Transverse colon (tissue), 4 donors: ENCODE results near the gene STK32C. TPM values are rescaled to one million over a fixed set of nuclear protein-coding genes. Genes with fewer than 3 reads are reported as not detected.

Experiments used
- DNase-seq: peaks from one replicate; pipeline ENCODE4 v3.0.0-alpha.2; 2019
- H3K27ac ChIP-seq, 4 donors: fragments of 200-600 bp; sonication (generic); 2 replicates each; pipeline ENCODE4 v1.5.1; 2016 to 2018; ENCODE audit warnings: inconsistent platforms in 4 of 4
- H3K27me3 ChIP-seq: fragments of 200-600 bp; sonication (generic); 2 replicates; pipeline ENCODE4 v1.5.1; 2017; ENCODE audit warnings: inconsistent platforms
- H3K36me3 ChIP-seq, 4 donors: fragments of 200-600 bp; sonication (generic); 2 replicates each; pipeline ENCODE4 v1.5.1; 2017 to 2019; ENCODE audit warnings: inconsistent platforms in 4 of 4
- H3K4me1 ChIP-seq, 4 donors: fragments of 200-600 bp; sonication (generic); 2 replicates each; pipeline ENCODE4 v1.5.1; 2017 to 2020; ENCODE audit warnings: inconsistent platforms in 4 of 4
- H3K4me3 ChIP-seq, 4 donors: fragments of 200-600 bp; sonication (generic); 1 replicate in 1 of 4; 2 replicates in 3 of 4; pipeline versions ENCODE4 v1.5.1 to v1.6.1; 2017 to 2019; ENCODE audit warnings: inconsistent platforms in 4 of 4
- H3K9me3 ChIP-seq, 2 donors: fragments of 200-600 bp; sonication (generic); 2 replicates each; pipeline ENCODE4 v1.5.1; 2017 to 2019; ENCODE audit warnings: inconsistent platforms in 2 of 2
- EP300 ChIP-seq: sonication (generic); formaldehyde crosslinking; IDR thresholded peaks from one replicate; pipeline ENCODE4 v1.6.1; 2017; ENCODE audit warnings: antibody characterized with exemption, low read depth
- POLR2A ChIP-seq: fragments of 450-650 bp; IDR thresholded peaks from one replicate; pipeline ENCODE4 v1.6.1; 2016; ENCODE audit warnings: antibody characterized with exemption, mild to moderate bottlenecking, moderate library complexity
- POLR2AphosphoS5 ChIP-seq, 3 donors: sonication (generic); formaldehyde crosslinking; IDR thresholded peaks; one replicate each; pipeline ENCODE4 v1.6.1; 2016; ENCODE audit warnings: antibody characterized with exemption in 3 of 3
- WGBS, 2 donors: methylation state at CpG; one replicate each; pipeline ENCODE4 v1.1.5; 2018; ENCODE audit warnings: low coverage in 1 of 2; 5-methylcytosine and 5-hydroxymethylcytosine counted together
- in situ Hi-C, 4 donors: fragments of 200-750 bp; cut with MboI; loops; one replicate each; pipeline versions ENCODE4 v1.15.0 to v1.15.1; 2017; ENCODE audit warnings: low sequenced_read_pairs in 3 of 4, low pct_ligation_motif_present in 1 of 4, low pct_unique_long_range_greater_than_20kb in 1 of 4
- intact Hi-C: fragments of 100-400 bp; cut with DNase I; formaldehyde crosslinking; loops from one replicate; pipeline ENCODE4 v1.15.1; 2023; ENCODE audit warnings: low total_unique reads
- total RNA-seq, 4 donors: library from RNA; depleted of rRNA; stranded (reverse); fragments of >200 nt; gene quantifications; one replicate each; pipeline ENCODE4 v1.1.0, GENCODE V29; 2016
- TF ChIP-seq, protein P1 (sequence below), 5 experiments: fragments of 200-600 bp in 3 of 5; fragments of 450-650 bp in 2 of 5; sonication (generic) in 3 of 5; IDR thresholded peaks; 1 replicate in 2 of 5; 2 replicates in 3 of 5; pipeline ENCODE4 v1.5.1; 2016 to 2017; ENCODE audit warnings: antibody characterized with exemption in 5 of 5, inconsistent platforms in 3 of 5, mild to moderate bottlenecking in 2 of 5, moderate library complexity in 1 of 5

The STK32C gene
- total RNA-seq, 4 donors from 2014 or later, result 2.2 to 7.8 (median 3.7) TPM; not detected in 1

DNA sequence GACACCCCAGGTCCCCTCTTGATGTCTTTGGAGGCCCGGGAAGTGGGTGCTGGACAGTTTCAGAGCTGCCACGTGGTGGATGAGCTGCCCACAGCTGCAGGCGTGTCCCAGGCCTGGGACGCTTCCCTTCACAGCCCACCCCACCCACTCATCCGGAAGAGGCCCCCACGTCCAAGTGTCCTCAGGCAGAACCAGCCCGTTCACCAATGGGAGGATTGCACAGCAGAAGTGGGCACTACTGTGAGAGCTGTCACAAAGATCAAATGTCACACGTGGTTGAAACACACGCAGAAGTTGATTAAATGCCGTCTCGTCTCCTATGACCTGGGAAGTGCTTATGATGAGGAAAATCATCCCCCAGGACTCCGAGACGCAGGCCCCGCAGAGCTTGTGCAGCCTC, 52.9 kb downstream of the STK32C start:
- no peak for TF ChIP-seq POLR2A
- intact Hi-C loops, result no loop called here
- no peaks in the 10 kb centered on the region for H3K27me3 ChIP-seq
- no peaks in the 10 kb centered on the region for H3K36me3 ChIP-seq
- no peaks in the 10 kb centered on the region for H3K9me3 ChIP-seq
- no peaks in the 10 kb centered on the region for H3K4me1 ChIP-seq
- DNase-seq, result no peak
- no peak overlapping the region for H3K4me3 ChIP-seq
- 72% methylated on average over 14 of the region's 14 CpGs; no CpG with 5 or more reads in 1 of the 2 donors for WGBS, 2 donors
- in situ Hi-C loops, result no loop called here
- no peak overlapping the region for H3K27ac ChIP-seq

DNA sequence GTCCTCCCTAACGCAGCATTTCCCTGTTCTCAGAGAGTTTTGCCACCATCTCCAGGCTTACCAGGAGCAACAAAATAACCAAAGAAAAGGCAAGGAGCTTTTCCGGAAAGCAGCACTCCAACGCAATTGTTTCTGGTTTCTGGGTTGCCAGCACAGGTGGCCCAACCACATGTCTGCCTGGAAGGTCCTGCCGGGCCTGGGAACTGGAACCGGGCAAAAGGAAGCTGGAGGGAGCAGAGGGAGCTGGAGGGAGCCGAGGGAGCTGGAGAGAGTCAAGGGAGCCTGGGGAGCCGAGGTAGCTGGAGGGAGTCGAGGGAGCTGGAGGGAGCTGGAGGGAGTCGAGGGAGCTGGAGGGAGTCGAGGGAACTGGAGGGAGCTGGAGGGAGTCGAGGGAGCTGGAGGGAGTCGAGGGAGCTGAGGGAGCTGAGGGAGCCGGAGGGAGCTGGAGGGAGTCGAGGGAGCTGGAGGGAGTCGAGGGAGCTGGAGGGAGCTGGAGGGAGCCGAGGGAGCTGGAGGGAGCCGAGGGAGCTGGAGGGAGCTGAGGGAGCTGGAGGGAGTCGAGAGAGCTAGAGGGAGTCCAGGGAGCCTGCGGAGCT, 54.6 kb downstream of the STK32C start:
- Histone ChIP-seq H3K36me3 (no peaks in the 10 kb centered on the region), H3K27ac (no peak overlapping the region), H3K4me3 (no peak overlapping the region), H3K4me1 (peaks cover 0 to 4% (median 2%) of the 10 kb centered on the region in 4 donors), H3K9me3 (no peaks in the 10 kb centered on the region), H3K27me3 (no peaks in the 10 kb centered on the region)
- 57% methylated on average over 14 to 19 of the region's 19 CpGs for WGBS, 2 donors
- in situ Hi-C loops (no loop called here), intact Hi-C loops (no loop called here)
- no peak for TF ChIP-seq POLR2A
- TF ChIP-seq EP300, result no peak
- TF ChIP-seq, protein P1, sequence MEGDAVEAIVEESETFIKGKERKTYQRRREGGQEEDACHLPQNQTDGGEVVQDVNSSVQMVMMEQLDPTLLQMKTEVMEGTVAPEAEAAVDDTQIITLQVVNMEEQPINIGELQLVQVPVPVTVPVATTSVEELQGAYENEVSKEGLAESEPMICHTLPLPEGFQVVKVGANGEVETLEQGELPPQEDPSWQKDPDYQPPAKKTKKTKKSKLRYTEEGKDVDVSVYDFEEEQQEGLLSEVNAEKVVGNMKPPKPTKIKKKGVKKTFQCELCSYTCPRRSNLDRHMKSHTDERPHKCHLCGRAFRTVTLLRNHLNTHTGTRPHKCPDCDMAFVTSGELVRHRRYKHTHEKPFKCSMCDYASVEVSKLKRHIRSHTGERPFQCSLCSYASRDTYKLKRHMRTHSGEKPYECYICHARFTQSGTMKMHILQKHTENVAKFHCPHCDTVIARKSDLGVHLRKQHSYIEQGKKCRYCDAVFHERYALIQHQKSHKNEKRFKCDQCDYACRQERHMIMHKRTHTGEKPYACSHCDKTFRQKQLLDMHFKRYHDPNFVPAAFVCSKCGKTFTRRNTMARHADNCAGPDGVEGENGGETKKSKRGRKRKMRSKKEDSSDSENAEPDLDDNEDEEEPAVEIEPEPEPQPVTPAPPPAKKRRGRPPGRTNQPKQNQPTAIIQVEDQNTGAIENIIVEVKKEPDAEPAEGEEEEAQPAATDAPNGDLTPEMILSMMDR (IDR thresholded peaks at IDR 0.05), result no peak
- no peak for TF ChIP-seq POLR2AphosphoS5 (IDR thresholded peaks at IDR 0.05)
- no peak for DNase-seq

DNA sequence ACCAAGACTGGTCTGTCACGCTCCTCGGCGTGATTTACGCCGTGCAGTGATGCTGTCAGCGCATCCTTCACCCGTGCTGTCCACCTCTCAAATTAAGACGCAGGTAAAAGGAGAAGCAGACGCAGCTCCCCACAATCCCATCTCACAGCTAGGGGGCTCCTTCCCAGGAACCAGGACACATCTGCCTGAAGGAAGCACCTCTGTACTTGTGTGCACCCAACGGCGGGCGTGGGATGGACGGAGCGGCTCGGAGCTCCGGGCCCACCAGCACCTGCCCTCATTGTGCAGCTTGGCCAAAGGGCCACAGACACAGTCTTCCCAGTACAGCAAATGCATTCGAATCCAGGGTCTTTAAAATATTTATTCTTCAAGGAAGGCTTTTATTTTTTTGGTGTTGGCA, 55.3 kb downstream of the STK32C start:
- TF ChIP-seq EP300 (no peak), POLR2A (no peak), POLR2AphosphoS5 (IDR thresholded peaks at IDR 0.05) (no peak)
- H3K27me3 ChIP-seq, result no peaks in the 10 kb centered on the region
- no peak overlapping the region for H3K4me3 ChIP-seq
- H3K27ac ChIP-seq, result no peak overlapping the region
- in situ Hi-C loops, result no loop called here
- no peaks in the 10 kb centered on the region for H3K9me3 ChIP-seq
- WGBS, 2 donors, result 83% methylated on average over 17 of the region's 17 CpGs; no CpG with 5 or more reads in 1 of the 2 donors
- H3K36me3 ChIP-seq, result no peaks in the 10 kb centered on the region
- no peak for DNase-seq
- intact Hi-C loops, result no loop called here
- peaks cover 0 to 4% (median 2%) of the 10 kb centered on the region in 4 donors for H3K4me1 ChIP-seq

DNA sequence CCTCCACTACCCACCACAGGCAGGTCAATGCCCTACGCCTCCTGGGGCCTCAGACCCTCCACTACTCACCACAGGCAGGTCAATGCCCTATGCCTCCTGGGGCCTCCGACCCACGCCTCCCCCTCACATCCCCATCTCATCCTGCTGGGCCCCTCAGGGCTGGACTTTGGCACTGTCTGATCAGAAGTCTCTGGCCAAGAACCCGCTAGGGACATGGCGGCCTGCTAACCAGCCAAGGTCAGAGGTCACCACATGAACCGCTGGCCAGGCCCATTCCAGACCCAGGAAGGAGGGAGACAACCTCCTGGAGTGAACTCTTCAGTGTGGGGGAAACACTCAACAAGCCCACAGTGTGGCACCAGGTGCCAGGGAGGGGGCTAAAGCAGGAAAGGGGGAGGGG, 55.8 kb downstream of the STK32C start:
- 79 to 80% methylated on average over 1 to 6 of the region's 6 CpGs for WGBS, 2 donors
- intact Hi-C loops, result no loop called here

More for the DNA sequence above, 55.8 kb downstream of the STK32C start:
- no peaks in the 10 kb centered on the region for H3K9me3 ChIP-seq
- no peaks in the 10 kb centered on the region for H3K27me3 ChIP-seq
- H3K27ac ChIP-seq, result no peak overlapping the region
- no peak for TF ChIP-seq POLR2A
- TF ChIP-seq, protein P1 (IDR thresholded peaks at IDR 0.05), result no peak
- no peak for TF ChIP-seq POLR2AphosphoS5 (IDR thresholded peaks at IDR 0.05)
- TF ChIP-seq EP300, result no peak
- H3K36me3 ChIP-seq, result no peaks in the 10 kb centered on the region
- no peak for DNase-seq
- in situ Hi-C loops, result no loop called here
- H3K4me3 ChIP-seq, result no peak overlapping the region
- H3K4me1 ChIP-seq, result peaks cover 0 to 4% (median 2%) of the 10 kb centered on the region in 4 donors
